HL-60/S4 treated with retinoic acid at 250 ng/mL for 4 days and 3 days (cell line): ENCODE measurements around the gene TGM6.

Experiments
- in situ Hi-C: fragments of 300-500 bp; cut with MboI; formaldehyde crosslinking; loops from 2 replicates; pipeline ENCODE4 v1.7.0; 2022; ENCODE audit warnings: low sequenced_read_pairs

The TGM6 gene

DNA sequence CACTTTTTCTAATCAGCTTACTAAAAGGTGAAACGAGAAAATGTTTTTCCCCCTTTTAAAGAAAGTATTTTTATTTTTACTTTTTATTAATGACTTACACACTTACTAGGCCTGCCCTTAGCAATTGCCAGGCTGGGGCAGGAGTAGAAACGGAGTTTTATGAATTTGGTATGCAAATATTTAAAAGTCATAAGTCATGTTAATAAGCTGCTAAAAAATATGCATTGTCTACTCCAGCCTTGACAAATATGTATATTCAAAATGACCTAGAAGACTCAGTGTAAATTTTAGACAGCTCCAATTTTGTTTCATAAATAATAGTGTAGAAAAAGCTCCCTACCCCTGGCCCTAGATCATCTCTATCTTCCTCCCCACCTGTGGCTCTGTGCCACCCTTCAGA lies 17.5 kb upstream of the TGM6 start:
- in situ Hi-C loops = no loop called here

DNA sequence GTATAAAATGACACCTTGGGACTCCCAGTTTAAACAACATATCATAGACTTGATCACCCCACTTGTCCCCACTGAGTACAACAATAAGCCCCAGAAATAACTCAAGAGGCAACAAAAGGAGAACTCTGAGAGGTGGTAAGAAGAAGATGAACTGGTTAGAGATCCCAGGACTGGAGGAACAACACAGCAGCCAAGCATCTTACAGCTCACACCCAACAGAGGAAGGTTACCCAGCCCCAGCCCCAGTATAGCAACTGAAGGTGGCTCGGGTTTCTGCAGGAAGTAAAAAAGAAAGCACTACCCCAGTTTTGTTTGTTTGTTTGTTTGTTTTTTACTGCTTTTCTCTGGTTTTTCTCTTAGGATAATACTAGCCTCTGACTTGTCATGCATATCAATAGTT lies 17.1 kb upstream of the TGM6 start:
- in situ Hi-C loops = no loop called here

GRCh38 chr20:2364044-2364443 lies 16.7 kb upstream of the TGM6 start:
- in situ Hi-C loops = no loop called here

DNA sequence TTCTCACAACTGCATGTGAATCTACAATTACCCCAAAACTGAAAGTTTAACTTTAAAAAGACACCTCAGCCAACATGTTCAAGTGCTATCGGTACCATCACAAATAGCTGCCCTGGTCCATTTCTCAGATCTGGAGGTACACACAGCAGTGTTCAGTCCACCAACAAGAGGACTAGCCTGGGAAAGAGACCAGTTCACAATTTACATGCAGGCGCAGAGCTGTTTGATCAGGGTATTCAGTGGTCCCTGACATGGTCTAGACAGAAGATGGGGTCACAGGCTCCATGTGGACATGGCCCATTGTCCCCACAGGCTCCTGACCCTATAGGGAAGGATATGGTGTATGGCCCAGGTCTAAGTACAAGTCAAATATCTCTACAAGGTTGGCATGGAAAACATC lies 15.6 kb upstream of the TGM6 start:
- in situ Hi-C loops = no loop called here

DNA sequence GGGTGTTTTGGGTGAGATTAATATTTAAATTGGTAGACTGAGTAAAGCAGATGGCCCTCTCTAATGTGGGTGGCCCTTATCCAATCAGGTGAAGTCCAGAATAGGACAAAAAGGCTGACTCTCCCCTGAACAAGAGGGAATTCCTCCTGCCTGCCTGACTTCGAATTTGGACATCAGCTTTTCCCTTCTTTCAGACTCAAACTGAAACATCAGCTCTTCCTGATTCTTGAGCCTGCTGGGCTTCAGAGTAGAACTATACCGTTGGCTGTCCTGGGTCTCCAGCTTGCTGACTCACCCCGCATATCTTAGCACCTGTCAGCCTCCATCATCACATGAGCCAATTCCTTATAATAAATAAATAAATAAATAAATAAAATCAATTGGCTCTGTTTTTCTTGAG lies 15.0 kb upstream of the TGM6 start:
- in situ Hi-C loops = no loop called here

DNA sequence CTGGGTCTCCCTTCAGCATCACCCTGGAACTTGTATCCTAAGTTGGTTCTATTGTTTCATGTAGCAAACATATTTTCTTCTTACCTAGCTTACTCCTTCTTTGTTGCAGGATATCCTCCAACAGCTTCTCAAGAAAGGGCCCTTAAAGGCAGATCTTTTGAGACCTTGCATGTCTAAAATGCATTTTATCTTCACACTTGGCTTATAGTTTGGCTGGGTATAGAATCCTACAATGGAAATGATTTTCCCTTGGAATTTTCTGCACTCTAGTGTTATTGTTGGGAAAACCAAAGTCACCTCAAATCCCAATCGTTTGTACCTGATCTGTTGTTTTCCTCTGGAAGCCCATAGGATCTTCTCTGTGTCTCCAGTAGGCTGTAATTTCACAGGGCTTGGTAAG lies 12.1 kb upstream of the TGM6 start:
- in situ Hi-C loops = no loop called here

- in situ Hi-C loops = no loop called here
These were observed 7.6 kb upstream of the TGM6 start for GRCh38 chr20:2373098-2373497.

- in situ Hi-C loops = no loop called here
These were observed 6.2 kb upstream of the TGM6 start for GRCh38 chr20:2374346-2375125.

DNA sequence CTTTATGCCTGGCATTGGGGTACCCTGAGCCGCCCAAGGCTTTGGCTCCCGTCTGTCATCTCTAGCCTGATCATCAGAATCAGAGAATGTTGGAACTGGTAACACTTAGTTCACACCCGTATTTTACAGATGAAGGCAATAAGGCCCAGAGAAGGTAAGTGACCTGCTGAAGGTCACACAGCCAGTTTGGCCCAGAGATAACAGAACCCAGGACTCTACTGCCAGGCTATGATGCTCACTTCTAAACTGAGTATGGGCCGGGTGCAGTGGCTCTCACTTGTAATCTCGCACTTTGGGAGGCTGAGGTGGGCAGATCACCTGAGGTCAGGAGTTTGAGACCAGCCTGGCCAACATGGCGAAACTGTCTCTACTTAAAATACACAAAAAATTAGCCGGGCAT lies 1.8 kb upstream of the TGM6 start:
- in situ Hi-C loops = no loop called here

DNA sequence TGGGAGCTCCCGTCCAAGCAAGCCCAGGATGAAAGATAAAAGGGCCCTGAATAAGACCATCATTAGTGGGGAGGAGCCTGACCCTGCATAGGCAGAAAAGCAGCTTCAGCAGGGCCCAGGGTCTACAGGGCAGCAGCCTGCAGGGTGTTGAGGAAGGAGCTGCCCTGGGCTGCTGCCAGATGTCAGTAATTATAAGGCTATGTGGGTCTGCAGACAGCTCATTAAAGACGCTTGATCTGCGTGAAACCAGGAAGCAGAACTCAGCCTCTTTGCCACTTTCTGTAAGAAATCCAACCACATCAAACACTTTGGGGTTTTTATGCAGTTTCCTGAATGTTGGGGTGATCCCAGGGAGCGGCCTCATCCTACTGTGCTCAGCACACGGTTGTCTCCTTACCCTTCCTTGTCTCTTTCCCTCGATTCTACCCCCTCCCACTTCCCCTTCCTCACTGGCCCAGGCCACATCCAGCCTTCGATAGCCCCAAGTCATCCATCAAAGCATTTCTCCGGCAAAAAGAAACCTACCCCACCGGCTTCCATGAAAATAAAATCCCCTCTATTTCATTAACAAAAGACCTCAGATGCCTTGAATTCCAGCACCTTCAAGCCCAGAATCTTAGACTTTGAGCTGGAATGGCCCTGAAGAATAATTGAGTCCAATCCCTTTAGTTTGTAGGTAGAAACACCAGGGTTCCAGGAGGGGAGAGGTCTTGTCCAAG lies 1.0 kb upstream of the TGM6 start:
- in situ Hi-C loops = no loop called here

- in situ Hi-C loops = no loop called here
These were observed 602 bp downstream of the TGM6 start for GRCh38 chr20:2381303-2381702.

DNA sequence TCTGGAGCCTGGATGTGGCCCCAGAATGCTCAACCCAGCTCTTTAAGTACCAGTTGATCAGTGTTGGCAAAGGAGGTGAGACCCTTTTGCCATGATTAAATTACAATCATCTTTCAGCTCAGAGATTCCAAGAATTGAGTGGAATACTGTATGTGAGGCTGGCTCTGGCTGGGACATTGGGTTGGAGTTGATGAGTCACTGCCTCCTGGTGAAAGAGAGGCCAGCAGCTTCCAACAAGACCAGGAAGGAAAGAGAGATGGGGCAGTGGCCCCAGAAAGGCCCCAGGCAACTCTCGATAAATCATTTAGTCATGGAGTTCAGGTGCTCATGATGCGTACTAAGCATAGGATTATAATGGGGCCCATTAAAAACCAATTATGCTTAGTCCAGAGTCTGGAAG lies 2.1 kb downstream of the TGM6 start:
- in situ Hi-C loops = no loop called here

- in situ Hi-C loops = no loop called here
These were observed 4.3 kb downstream of the TGM6 start for GRCh38 chr20:2385026-2385425.

- in situ Hi-C loops = no loop called here
These were observed 4.8 kb downstream of the TGM6 start for GRCh38 chr20:2385496-2385895.

DNA sequence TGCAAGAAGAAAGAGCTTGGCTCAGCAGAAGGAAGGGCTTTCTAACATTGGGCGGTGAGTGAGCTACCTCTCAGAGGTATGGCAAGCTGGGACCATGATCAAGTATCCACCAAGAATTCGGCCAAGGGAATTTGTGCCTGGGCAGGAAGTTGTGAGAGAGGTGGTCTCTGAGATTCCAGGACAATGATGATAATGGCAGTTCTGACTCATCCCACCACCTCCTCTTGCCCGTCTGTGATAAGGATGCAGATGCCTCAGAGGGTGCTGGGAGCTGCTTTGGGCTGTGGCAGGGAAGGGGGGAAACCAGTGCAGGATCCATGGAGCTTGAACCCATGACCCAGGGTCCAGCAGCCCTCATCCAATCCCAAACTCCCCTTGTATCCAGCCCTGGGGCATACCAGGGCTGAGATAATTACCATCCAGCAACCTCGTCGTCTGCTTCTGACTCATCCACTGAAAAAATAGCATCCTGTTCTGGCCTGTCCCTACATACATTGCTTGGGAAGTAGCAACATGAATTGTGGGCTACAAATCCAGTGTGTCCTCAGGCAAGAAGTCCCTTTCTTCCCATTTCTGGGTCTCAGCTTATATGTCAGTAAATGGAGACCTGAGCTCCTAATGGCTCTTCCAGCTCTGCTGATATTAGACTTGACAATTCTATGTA lies 5.9 kb downstream of the TGM6 start:
- in situ Hi-C loops = no loop called here

DNA sequence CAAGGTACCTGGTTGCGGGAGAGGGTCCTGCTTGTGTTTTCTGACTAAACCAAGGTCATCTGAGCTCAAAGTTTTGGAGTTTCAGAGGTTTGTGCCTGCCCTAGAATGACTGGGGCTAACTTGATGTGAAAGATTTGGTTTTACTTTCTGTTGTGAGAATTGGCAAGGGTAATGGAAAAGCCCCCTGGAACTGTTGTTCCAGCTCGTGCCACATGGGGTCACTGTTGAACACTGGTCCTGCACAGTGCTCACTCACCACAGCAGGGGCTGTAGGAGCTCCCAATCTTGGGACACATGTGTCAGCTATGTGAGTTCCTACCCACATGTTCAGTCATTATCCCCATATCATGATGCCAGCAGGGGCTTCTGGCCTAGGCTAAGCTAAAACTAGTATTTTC lies 6.5 kb downstream of the TGM6 start:
- in situ Hi-C loops = no loop called here

- in situ Hi-C loops = no loop called here
These were observed 6.9 kb downstream of the TGM6 start for GRCh38 chr20:2387580-2387979.

DNA sequence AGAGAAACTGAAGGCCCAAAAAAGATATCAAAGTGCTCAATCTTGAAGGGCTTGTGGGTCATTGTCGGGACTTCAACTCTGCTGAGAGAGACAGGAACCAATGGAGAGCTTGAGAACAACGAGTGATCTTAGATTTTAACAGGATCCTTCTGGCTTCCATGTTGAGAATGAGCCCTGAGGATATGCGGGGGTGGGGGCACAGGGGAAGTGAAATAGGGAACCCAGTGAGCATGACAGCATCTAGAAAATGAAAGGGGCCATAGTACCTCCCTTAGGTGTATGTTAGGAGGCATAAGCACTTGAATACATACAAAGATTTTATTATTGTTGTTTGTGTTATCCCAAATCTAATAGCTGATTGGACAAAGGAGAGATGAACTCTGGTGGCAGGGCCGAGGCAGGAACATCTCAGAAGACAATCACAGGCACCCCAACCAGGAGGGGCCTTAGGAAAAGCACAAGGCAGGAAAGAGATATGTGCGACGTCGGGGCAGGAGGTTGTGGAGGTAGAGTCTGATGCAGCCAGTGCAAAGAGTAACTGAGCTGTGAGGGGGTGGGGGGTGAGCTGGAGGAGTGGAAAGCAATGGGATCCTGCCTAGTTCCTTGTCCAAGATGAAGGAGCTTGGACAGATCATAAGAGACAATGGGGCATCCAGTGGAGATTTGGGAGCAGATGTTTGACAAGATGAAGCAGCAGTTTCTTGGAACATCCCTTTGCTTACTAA lies 10.4 kb downstream of the TGM6 start:
- in situ Hi-C loops = no loop called here

DNA sequence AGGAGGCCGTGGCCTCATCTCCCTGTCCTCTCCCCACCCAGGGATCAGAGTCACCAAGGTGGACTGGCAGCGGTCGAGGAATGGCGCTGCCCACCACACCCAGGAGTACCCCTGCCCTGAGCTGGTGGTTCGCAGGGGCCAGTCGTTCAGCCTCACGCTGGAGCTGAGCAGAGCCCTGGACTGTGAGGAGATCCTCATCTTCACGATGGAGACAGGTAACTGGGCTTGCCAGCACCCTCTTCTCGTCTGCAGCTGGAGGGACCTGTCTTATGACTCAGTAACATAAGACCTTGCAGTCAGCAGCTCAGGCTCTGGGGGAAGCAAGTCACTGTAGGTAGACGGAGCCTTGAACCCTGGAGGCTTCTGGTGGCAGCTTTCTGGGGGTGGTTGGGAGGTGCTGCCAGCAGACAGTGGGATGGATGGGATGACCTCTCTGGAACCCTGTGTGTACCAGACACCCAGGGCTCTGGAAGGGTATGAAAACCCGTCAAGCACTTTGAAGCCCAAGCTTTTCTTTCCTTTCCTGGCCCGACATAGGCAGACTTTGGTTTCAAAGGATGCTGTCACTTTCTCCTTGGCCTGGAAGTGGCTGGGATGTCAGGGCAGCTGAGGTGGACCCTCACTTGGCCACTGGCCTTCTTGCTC lies 13.8 kb downstream of the TGM6 start:
- in situ Hi-C loops = no loop called here

DNA sequence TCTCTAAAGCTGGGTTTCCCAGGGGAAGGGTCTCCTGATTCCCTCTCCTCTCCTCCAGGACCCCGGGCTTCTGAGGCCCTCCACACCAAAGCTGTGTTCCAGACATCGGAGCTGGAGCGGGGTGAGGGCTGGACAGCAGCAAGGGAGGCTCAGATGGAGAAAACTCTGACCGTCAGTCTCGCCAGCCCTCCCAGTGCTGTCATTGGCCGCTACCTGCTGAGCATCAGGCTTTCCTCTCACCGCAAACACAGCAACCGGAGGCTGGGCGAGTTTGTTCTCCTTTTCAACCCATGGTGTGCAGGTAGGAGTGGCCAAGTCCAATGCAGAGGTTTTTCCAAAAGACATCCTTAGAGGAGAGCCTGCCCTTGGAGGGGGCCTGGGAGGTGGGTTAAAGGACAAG lies 14.4 kb downstream of the TGM6 start:
- in situ Hi-C loops = no loop called here

DNA sequence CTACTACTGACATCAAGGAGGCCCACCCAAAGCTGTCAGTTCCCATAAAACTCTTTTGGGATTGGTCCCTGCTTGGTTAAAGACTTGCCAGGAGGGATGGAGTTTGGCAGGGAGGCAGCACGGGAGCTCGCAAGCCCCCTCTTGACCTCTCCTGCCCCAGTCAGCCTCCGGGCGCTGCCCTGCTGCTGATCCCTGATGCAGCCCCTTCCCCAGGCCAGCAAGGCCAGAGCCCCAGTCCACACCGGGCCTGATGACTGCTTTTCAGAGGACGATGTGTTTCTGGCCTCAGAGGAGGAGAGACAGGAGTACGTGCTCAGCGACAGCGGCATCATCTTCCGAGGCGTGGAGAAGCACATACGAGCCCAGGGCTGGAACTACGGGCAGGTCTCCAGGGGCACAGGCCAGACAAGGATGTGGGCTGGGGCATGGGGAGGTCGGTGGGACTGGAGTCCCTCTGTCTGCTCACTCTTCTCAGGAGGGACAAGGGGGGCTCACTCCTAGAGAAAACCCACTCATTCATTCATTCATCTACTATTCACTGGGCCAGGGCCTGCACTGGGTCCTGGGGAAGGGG lies 15.6 kb downstream of the TGM6 start:
- in situ Hi-C loops = no loop called here
